Nephron progenitor cell (in vitro differentiated cells): ENCODE data around the gene THSD4.
A peak's percentile ranks its signal among the peaks of the same experiment; 100 is the strongest.

Source experiments
- DNase-seq: peaks from one replicate; pipeline ENCODE4 v3.0.0; 2021
- H3K27ac Mint-ChIP-seq: 2 replicates; pipeline ENCODE4 v1.8.0; 2021; ENCODE audit warnings: mild to moderate bottlenecking, moderate library complexity, mixed read lengths
- H3K27me3 Mint-ChIP-seq: 2 replicates; pipeline ENCODE4 v1.8.0; 2021; ENCODE audit warnings: mild to moderate bottlenecking, low read depth, mixed read lengths; ENCODE audit not compliant: poor library complexity
- H3K36me3 Mint-ChIP-seq: 2 replicates; pipeline ENCODE4 v1.8.0; 2021; ENCODE audit warnings: low read depth, mixed read lengths
- H3K4me1 Mint-ChIP-seq: 2 replicates; pipeline ENCODE4 v1.8.0; 2021; ENCODE audit warnings: mixed read lengths
- H3K4me3 Mint-ChIP-seq: 2 replicates; pipeline ENCODE4 v1.8.0; 2021; ENCODE audit warnings: mild to moderate bottlenecking, moderate library complexity, mixed read lengths
- H3K9me3 Mint-ChIP-seq: 2 replicates; pipeline ENCODE4 v1.8.0; 2021; ENCODE audit warnings: mild to moderate bottlenecking, moderate library complexity, mixed read lengths
- CTCF ChIP-seq: fragments of 200-600 bp; sonication (generic); IDR thresholded peaks from 2 replicates; pipeline ENCODE4 v1.5.0; 2021; ENCODE audit warnings: antibody characterized with exemption

The THSD4 gene

GRCh38 chr15:71493526-71493925, 378.3 kb downstream of the THSD4 start:
- Mint-ChIP-seq H3K27ac (no peak overlapping the region), H3K4me1 (peaks cover 33% of the 10 kb centered on the region), H3K9me3 (peaks cover 20% of the 10 kb centered on the region), H3K4me3 (no peak overlapping the region), H3K36me3 (peaks cover 5% of the 10 kb centered on the region), H3K27me3 (peaks cover 6% of the 10 kb centered on the region)
- DNase-seq = no peak
- TF ChIP-seq CTCF = no peak

GRCh38 chr15:71494563-71495397, 379.5 kb downstream of the THSD4 start:
- peak overlapping the region; percentile 87 for H3K27ac Mint-ChIP-seq
- no peak overlapping the region for H3K4me3 Mint-ChIP-seq
- no peaks in the 10 kb centered on the region for H3K36me3 Mint-ChIP-seq
- no peak for TF ChIP-seq CTCF
- H3K9me3 Mint-ChIP-seq = peaks cover 18% of the 10 kb centered on the region
- H3K27me3 Mint-ChIP-seq = peaks cover 7% of the 10 kb centered on the region
- DNase-seq = peak; percentile 12
- peaks cover 33% of the 10 kb centered on the region for H3K4me1 Mint-ChIP-seq

- H3K27me3 Mint-ChIP-seq = peaks cover 7% of the 10 kb centered on the region
- H3K4me1 Mint-ChIP-seq = peaks cover 33% of the 10 kb centered on the region
- peaks cover 4% of the 10 kb centered on the region for H3K36me3 Mint-ChIP-seq
- H3K4me3 Mint-ChIP-seq = no peak overlapping the region
- no peak for DNase-seq
- H3K27ac Mint-ChIP-seq = peak overlapping the region; percentile 87
- TF ChIP-seq CTCF = no peak
- peaks cover 23% of the 10 kb centered on the region for H3K9me3 Mint-ChIP-seq
Measured at GRCh38 chr15:71495398-71495780, 380.1 kb downstream of the THSD4 start.

- Mint-ChIP-seq H3K9me3 (peaks cover 26% of the 10 kb centered on the region), H3K4me1 (peaks cover 33% of the 10 kb centered on the region)
- no peak for TF ChIP-seq CTCF
Measured at GRCh38 chr15:71496336-71496955, 381.2 kb downstream of the THSD4 start.

GRCh38 chr15:71501344-71502076, 386.2 kb downstream of the THSD4 start:
- Mint-ChIP-seq H3K9me3 (peaks cover 26% of the 10 kb centered on the region), H3K36me3 (peaks cover 13% of the 10 kb centered on the region), H3K27me3 (peaks cover 8% of the 10 kb centered on the region), H3K4me1 (peaks cover 15% of the 10 kb centered on the region), H3K4me3 (no peak overlapping the region), H3K27ac (no peak overlapping the region)
- TF ChIP-seq CTCF = no peak
- no peak for DNase-seq

More at GRCh38 chr15:71496336-71496955, 381.2 kb downstream of the THSD4 start:
- Mint-ChIP-seq H3K4me3 (no peak overlapping the region), H3K27ac (no peak overlapping the region), H3K27me3 (peaks cover 7% of the 10 kb centered on the region), H3K36me3 (peaks cover 9% of the 10 kb centered on the region)
- DNase-seq = no peak
